NCI-H187 (cell line): ENCODE data around the gene ACOT2.

Experiments used
- DNase-seq, 2 experiments: peaks; one replicate each; lab custom pipeline; 2025; lab: John Stamatoyannopoulos, UW

Gene ACOT2

DNA sequence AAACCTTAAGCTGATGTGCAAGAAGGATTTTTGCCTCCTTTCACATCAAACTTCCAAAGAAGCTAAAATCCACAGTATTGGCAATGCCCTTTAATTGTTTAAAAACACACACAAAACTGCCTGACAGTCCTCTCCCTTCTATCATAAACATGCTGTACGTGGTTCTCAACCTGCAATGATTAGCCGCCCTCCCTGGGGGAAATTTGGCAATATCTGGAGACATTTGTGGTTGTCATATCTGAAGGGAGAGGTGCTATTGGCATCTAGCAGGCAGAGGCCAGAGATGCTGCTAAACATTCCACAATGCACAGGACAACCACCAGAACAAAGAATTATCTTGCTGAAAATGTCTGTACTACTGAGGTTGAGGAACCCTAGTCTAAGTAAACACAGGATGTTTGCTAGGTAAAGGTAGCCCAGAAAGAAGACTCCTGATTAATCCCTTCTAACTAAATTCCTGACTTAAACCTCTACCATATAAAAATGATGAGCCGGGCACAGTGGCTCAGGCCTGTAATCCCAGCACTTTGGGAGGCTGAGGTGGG, 44.5 kb downstream of the ACOT2 start:
- no peak for DNase-seq

DNA sequence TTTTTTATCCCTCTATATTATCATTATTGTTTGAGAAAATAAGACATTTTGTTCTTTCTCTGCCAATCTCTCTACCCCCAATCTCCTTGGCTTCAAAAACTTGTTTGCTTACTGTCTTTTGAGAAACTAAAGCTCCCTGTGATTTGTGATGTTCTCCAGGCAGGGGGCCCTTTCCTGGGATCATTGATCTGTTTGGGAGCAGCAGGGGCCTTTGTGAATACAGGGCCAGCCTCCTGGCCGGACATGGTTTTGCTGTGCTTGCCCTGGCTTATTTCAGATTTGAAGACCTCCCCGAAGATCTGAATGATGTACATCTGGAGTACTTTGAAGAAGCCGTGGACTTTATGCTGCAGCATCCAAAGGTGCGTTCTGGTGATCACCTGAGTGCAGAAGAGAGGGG, 47.8 kb downstream of the ACOT2 start:
- DNase-seq: no peak

DNA sequence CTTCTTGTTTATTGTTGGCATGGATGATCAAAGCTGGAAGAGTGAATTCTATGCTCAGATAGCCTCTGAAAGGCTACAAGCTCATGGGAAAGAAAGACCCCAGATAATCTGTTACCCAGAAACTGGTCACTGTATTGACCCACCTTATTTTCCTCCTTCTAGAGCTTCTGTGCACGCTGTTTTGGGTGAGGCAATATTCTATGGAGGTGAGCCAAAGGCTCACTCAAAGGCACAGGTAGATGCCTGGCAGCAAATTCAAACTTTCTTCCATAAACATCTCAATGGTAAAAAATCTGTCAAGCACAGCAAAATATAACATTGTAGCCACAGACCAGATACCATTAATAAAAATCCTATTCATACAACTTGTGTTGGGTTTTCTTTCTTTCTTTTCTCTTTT, 50.5 kb downstream of the ACOT2 start:
- no peak for DNase-seq

DNA sequence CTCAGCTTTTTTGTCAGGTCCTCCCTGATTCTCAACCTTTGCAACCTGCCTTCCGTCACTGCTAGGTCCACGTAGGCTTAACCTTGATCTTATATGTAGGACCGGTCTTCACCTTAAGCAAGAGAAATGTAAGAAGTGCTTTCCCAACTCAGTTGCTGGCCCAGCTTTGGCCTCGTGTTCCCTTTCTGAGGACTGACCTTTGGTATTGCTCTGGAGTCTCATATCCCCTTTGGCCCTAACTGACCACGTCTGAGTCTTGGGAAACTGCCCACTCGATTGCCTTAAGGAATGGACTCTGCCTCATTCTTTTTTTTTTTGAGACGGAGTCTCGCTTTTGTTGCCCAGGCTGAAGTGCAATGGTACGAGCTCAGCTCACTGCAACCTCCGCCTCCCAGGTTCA, 51.3 kb downstream of the ACOT2 start:
- DNase-seq: no peak

DNA sequence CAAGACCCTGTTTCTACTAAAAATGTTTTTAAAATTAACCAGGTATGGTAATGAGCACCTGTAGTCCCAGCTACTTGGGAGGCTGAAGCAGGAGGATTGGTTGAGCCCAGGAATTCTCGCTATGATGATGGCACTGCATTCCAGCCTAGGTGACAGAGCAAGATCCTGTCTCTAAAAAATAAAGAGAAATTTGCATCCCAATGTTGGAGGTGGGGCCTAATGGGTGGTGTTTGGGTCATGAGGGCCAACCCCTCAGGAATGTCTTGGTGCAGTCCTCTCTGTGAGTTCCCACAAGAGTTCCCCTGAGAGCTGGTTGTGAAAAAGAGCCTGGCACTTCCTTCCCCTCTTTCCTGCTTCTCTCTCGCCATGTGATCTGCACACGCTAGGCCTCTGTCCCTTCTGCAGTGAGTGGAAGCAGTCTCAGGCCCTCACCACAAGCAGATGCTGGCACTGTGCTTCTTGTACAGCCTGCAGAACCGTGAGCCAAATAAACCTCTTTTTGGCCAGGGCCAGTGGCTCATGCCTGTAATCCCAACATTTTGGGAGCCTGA, 54.6 kb downstream of the ACOT2 start:
- no peak for DNase-seq
